PC-3 (cell line): Measurements from ENCODE around the gene SSTR3.

Experiments used
- EZH2 ChIP-seq: fragments of 300-600 bp; sonication (generic); IDR thresholded peaks from one replicate; pipeline ENCODE4 v1.6.1; 2017; ENCODE audit warnings: antibody characterized with exemption, mild to moderate bottlenecking, low read length; ENCODE audit not compliant: unreplicated experiment
- TF ChIP-seq, protein P1 (sequence below): fragments of 300-600 bp; sonication (generic); conservative IDR thresholded peaks from 2 replicates; pipeline ENCODE4 v1.5.1; 2017; ENCODE audit warnings: antibody characterized with exemption, low read depth, mild to moderate bottlenecking, low read length

- TF ChIP-seq, protein P1, sequence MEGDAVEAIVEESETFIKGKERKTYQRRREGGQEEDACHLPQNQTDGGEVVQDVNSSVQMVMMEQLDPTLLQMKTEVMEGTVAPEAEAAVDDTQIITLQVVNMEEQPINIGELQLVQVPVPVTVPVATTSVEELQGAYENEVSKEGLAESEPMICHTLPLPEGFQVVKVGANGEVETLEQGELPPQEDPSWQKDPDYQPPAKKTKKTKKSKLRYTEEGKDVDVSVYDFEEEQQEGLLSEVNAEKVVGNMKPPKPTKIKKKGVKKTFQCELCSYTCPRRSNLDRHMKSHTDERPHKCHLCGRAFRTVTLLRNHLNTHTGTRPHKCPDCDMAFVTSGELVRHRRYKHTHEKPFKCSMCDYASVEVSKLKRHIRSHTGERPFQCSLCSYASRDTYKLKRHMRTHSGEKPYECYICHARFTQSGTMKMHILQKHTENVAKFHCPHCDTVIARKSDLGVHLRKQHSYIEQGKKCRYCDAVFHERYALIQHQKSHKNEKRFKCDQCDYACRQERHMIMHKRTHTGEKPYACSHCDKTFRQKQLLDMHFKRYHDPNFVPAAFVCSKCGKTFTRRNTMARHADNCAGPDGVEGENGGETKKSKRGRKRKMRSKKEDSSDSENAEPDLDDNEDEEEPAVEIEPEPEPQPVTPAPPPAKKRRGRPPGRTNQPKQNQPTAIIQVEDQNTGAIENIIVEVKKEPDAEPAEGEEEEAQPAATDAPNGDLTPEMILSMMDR: no peak
- no peak for TF ChIP-seq EZH2
These were observed 3.6 kb upstream of the SSTR3 start for GRCh38 chr22:37215890-37216289.
